ENCODE measurements around the gene TBKBP1. TPM values are rescaled to one million over a fixed set of nuclear protein-coding genes. Genes with fewer than 3 reads are reported as not detected.
A peak's percentile ranks its signal among the peaks of the same experiment; 100 is the strongest.
"Not testable (repeated sequence)": the region's sequence is repeated elsewhere in the genome, so short reads cannot be mapped to it uniquely, and the experiment has no call there.

TBKBP1 gene
- total RNA-seq, 1 donor from 2014 or later: 13.9 TPM

GRCh38 chr17:47676510-47677165 lies 17.3 kb upstream of the TBKBP1 start:
- FAIRE-seq: no peak
- DNase-seq (ENCODE audit: low spot score in 2 of 2): no peak

DNA sequence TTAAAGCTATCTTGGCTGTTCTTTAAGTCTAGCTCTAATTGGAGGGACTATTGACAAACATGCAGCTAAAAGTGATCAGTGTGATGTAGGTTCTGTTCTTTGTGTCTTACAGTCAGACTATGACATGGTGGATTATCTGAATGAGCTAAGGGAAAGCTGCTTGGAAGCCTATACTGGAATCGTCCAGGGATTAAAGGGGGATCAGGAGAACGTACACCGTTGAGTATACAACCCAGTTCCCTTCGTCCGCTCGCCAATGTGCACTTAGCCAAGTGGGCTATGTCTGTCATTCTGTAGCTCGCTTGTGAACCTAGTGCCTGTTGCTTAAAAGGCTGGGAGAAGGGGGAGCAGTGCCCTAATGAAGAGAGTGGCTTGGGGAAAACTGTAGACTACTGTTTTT lies 15.8 kb upstream of the TBKBP1 start:
- DNase-seq (ENCODE audit: low spot score in 2 of 2): no peak
- FAIRE-seq: no peak

- FAIRE-seq: no peak
- no peak for DNase-seq (ENCODE audit: low spot score in 2 of 2)
These were observed 11.8 kb upstream of the TBKBP1 start for GRCh38 chr17:47682138-47682537.

DNA sequence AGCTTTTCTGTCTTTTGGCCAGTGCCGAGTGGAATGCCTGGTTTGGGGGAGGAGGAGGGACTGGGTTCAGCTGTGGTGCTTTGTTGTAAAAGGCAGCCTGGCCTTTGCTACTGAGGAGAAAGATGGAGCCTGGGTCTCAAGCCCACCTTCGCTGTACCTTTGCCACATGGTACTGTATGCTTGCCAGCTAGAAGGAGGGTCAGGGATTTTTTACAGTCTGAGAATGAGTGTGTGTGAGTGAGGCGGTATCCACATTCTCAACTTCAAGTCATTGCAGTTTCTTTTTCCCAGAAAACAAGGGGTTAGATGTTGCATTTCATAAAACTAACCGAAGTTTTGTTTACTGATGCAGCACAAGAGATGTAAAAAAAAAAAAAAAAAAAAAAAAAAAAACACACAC lies 11.2 kb upstream of the TBKBP1 start:
- FAIRE-seq; DNase-seq (ENCODE audit: low spot score in 2 of 2): not testable (repeated sequence)

DNA sequence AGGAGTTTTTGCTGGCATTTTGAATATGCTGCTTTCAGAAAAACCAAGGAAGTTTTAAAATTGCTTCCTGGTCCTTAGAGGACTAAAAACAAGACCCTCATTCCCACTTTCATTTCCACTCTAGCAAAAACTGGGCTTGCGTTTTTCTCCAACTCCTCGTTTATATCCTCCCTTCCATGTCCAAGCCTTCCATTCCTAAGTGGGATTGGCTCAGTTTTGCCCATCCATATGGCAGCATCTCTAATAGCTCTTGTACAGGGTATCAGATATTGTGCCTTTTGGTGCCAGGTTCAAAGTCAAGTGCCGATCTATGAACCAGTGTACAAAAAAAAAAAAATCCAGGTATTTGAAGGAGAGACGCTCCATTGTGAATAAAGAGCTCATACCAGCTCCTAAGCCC lies 9.9 kb upstream of the TBKBP1 start:
- DNase-seq (ENCODE audit: low spot score in 2 of 2) (no peak), FAIRE-seq (no peak)

DNA sequence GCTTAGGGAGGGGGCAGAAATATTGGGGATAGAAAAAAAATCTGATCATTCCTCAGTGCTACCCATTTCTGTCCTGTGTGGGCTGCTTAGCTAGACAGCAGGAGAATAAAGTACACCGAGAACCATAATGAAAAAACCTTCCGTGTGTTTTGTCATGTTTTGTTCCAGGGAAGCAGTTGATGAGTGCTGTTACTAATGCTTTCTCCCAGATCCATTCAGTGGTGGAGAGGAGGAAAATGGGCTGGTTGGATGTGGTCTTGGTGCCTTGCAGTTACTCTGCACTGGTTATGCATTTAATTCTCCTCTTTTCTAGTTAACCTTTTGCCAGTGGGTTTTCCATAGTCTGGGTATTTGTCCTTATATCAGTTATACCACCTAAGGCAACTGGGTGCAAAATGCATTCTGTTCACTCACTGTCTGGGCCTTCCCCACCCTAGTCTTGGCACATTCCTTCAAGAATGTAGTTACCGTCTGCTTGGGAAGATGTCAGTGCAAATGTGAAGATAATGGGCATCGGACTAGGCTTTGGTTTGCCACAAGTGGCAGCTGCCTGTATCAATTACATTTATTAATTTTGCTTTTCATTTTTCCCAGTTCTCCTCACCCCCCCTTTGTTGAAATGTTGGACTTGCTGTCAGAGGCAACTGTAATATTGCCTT lies 9.3 kb upstream of the TBKBP1 start:
- DNase-seq (ENCODE audit: low spot score in 2 of 2) (no peak), FAIRE-seq (no peak)

DNA sequence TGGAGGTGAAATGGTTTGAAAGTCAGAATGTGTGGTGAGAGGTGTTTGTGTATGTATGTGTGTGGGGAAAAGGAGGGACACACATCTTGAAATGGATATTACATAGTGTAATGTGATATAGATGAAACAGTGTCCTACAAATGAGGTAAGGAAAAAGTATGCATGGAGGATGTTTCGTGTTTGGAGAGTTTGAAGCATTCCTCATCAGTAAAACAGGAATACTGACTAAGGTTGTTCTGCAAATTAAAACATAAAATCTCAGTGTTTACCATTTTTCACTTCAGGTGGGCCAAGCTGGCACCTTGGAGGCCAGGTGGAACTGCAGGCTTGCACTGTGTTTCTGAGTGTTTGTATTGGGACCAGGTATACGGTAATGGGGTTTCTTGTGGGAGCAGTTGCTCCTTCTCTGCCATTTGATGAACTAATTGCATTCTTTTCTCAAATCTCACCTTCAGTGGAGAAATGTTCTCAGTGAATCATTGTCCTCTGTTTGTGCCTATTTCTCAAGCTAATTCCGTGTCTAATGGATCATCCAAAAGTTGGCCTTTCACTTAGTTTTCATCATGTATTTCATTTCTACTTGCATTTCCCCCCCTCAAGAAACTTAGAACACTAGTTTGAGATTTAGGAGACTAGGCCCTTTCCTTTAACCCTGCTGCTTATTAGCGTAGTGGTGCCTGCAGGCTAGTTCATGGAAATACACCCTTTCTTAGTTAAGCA lies 8.2 kb upstream of the TBKBP1 start:
- DNase-seq (ENCODE audit: low spot score in 2 of 2) (no peak), FAIRE-seq (no peak)

DNA sequence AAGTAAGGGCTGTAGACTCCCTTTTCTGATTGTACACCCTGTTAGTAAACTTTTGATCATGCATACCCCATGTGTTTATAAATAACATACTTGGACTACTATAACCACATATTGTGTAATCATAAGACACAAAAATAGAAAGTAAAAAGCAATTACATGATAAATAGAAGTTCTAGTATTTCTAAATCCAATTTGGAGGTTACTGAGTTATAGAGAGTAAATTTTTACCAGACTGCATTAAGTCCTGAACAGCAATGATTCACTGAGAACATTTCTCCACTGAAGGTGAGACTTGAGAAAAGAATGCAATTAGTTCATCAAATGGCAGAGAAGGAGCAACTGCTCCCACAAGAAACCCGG lies 7.7 kb upstream of the TBKBP1 start:
- no peak for FAIRE-seq
- no peak for DNase-seq (ENCODE audit: low spot score in 2 of 2)

DNA sequence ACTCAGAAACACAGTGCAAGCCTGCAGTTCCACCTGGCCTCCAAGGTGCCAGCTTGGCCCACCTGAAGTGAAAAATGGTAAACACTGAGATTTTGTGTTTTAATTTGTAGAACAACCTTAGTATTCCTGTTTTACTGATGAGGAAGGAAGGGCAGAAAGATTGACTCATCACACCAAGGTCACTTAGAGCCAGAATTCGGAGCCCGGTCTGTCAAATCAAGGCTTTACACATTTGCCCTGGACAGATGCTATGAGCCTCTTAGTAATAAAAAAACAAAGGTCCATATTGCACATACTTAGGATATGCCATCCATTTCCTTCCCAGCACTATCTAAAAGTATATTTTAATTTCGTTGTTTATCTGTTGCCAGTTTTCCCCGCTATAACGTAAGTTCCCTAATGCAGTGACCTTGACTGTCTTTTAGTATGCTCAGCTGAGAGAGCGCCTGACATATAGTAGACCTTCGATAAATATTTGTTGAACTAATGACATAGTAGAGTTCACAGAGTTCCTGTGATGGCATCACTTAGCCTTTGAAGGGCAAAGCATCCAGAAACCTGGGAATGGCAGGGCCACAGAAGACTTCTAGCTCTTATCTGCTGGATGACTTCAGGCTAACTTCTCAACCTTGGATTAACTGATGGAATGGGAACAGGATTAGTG lies 7.2 kb upstream of the TBKBP1 start:
- FAIRE-seq (no peak), DNase-seq (ENCODE audit: low spot score in 2 of 2) (no peak)

DNA sequence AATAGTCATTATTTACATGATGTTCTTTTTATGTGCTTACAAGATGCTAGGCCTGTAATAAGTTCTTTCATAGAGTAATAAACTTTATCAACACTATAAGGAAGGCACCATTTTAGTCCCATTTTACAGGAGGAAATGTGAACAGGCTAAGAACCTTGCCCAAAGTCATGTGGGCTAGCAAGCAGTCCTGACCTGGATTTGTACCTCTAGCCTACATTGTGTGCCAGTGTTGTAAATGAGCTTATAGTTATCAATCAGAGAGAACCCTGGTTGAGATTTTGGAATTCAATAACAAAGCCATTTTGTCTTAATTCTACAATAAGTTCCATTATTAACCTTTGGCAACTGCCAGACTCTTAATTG lies 6.7 kb upstream of the TBKBP1 start:
- no peak for FAIRE-seq

GRCh38 chr17:47687748-47688147 lies 6.2 kb upstream of the TBKBP1 start:
- DNase-seq (ENCODE audit: low spot score in 2 of 2) (peak in 1 of 2 donors; percentile 25), FAIRE-seq (no peak)

More for the DNA sequence above, 6.7 kb upstream of the TBKBP1 start:
- no peak for DNase-seq (ENCODE audit: low spot score in 2 of 2)

- no peak for FAIRE-seq
These were observed 3.8 kb upstream of the TBKBP1 start for GRCh38 chr17:47690121-47690520.

GRCh38 chr17:47692137-47692894 lies 1.6 kb upstream of the TBKBP1 start:
- DNase-seq (ENCODE audit: low spot score in 2 of 2) (no peak), FAIRE-seq (no peak)

More at GRCh38 chr17:47690121-47690520, 3.8 kb upstream of the TBKBP1 start:
- no peak for DNase-seq (ENCODE audit: low spot score in 2 of 2)

DNA sequence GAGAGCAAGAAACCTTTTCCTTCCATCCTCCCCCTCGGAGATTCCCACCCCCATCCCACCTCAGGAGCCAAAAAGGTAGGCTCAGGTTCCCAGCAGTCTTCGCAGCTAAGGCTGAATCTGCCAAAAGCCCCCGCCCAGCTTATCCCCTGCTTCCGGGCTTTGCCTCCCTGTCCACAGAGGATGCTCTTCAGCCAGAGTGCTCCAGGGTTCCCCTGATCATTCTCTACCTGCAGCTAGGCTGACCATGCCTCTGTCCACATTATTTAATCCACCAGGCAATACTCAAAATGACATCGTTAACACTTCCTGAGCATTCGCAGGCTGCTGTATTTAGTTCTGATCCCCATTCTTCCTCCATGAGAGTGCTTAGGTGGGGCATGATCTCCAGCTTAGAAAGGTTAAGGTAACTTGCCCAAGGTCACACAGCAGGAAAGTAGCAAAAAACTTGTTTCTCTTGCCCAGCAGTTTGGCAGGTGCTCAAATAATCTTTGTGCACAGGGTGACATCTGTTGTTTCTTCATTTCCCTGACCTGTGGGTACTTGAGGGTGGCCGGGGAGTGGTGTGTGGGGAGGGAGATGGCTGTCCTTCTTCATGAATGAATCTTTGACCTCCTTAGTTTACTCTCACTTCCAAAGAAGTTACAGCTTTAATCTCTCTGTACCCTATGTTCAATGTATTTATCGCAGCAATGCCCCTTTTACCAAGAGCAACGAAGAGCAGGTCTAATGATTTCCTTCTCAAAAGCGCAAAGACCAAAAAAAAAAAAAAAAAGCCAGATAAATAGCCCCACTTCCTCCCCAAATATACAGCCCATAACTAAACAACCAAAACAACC lies 848 bp upstream of the TBKBP1 start:
- DNase-seq (ENCODE audit: low spot score in 2 of 2) (peak in 1 of 2 donors; percentile 22), FAIRE-seq (no peak)

- peak; percentile 64 to 71 for DNase-seq (ENCODE audit: low spot score in 2 of 2)
These were observed 844 bp downstream of the TBKBP1 start for GRCh38 chr17:47694581-47695428.

DNA sequence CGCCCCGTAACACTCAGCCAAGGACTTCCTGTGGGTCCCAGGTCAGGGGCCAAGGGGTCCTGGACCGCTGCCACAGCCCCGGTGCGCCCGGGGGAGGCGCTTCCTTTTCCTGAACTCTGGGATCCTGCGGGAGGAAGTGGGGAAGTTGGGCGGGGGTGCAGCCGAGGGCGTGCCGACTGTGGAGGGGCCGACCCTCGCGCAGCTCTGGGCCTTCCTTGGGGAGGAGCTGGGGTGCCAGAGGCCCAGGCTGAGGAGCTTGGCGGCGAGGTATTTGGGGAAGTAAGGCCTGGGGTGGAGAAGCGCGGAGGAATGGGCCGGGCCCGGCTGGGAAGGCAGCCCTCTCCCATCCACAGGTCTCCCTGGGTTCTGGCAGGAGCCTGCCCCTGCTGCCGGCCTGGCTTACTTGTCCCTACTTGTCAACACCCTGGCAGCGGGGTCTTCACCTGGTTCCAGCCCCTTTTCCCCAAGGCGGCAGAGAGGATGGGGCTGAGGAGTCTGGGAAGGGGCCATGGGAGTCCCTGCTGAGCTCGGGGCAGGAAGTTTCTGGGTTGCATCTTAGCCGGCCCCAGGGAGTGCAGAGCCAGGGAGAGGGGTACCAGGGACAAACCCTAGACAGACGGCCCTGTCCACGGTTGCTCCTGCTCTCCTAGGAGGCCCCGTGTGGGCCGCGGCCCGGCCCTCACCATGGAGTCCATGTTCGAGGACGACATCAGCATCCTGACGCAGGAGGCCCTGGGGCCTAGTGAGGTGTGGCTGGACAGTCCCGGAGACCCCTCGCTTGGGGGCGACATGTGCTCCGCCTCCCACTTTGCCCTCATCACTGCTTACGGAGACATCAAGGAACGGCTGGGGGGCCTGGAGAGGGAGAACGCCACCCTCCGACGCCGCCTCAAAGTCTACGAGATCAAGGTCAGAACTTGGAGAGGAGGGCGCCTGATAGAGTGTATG lies 1.7 kb downstream of the TBKBP1 start:
- DNase-seq (ENCODE audit: low spot score in 2 of 2): no peak
- no peak for FAIRE-seq

More at GRCh38 chr17:47694581-47695428, 844 bp downstream of the TBKBP1 start:
- FAIRE-seq: no peak

Data from frontal cortex (tissue), 4 donors.